Osteoblast (primary cell): ENCODE measurements around the gene HNRNPM. TPM values are rescaled to one million over a fixed set of nuclear protein-coding genes. Genes with fewer than 3 reads are reported as not detected.

ENCODE experiments used
- DNase-seq: peaks from one replicate; pipeline ENCODE4 v3.0.0; 2011; ENCODE audit warnings: low spot score, mixed read lengths; ENCODE audit not compliant: insufficient read length; ENCODE audit errors: missing footprints
- H2AFZ ChIP-seq: 2 replicates; pipeline ENCODE4 v1.6.0; 2011; ENCODE audit warnings: mild to moderate bottlenecking, low read length
- H3K27ac ChIP-seq: 2 replicates; pipeline ENCODE4 v1.5.1; 2011; ENCODE audit warnings: mild to moderate bottlenecking, low read depth, low read length, moderate library complexity
- H3K27me3 ChIP-seq: 2 replicates; pipeline ENCODE4 v1.6.0; 2012; ENCODE audit warnings: mild to moderate bottlenecking, control low read depth, inconsistent platforms, low read length, moderate library complexity; ENCODE audit not compliant: insufficient read depth
- H3K36me3 ChIP-seq: 2 replicates; pipeline ENCODE4 v1.5.1; 2011; ENCODE audit warnings: mild to moderate bottlenecking, low read length, control low read depth, moderate library complexity; ENCODE audit not compliant: insufficient read depth
- H3K4me1 ChIP-seq: 2 replicates; pipeline ENCODE4 v1.5.1; 2011; ENCODE audit warnings: mild to moderate bottlenecking, low read length, control low read depth, moderate library complexity; ENCODE audit not compliant: insufficient read depth
- H3K4me2 ChIP-seq: 2 replicates; pipeline ENCODE4 v1.6.0; 2011; ENCODE audit warnings: mild to moderate bottlenecking, low read length; ENCODE audit not compliant: insufficient read depth
- H3K4me3 ChIP-seq: fragments of 200-600 bp; sonication (generic); 3 replicates; pipeline ENCODE4 v1.5.1; 2012; ENCODE audit warnings: mild to moderate bottlenecking, low read length, inconsistent platforms; ENCODE audit not compliant: insufficient read depth
- H3K79me2 ChIP-seq: 2 replicates; pipeline ENCODE4 v1.6.0; 2012; ENCODE audit warnings: mild to moderate bottlenecking, low read length, control low read depth, inconsistent platforms; ENCODE audit not compliant: insufficient read depth
- H3K9me3 ChIP-seq: 2 replicates; pipeline ENCODE4 v1.5.1; 2011; ENCODE audit warnings: low read depth, low read length, control low read depth
- H4K20me1 ChIP-seq: 2 replicates; pipeline ENCODE4 v1.6.0; 2012; ENCODE audit warnings: mild to moderate bottlenecking, low read length, control low read depth; ENCODE audit not compliant: insufficient read depth
- total RNA-seq: library from RNA; depleted of rRNA; stranded (reverse); fragments of >200 nt; gene quantifications from 2 replicates; pipeline ENCODE4 v1.2.3, GENCODE V29; 2012
- TF ChIP-seq, protein P1 (sequence below): IDR thresholded peaks from 2 replicates; pipeline ENCODE4 v1.5.1; 2011; ENCODE audit warnings: mild to moderate bottlenecking, low read depth, low read length, moderate library complexity; ENCODE audit errors: extremely low read depth

The HNRNPM gene
- total RNA-seq, 1 donor, result 39.4 TPM

DNA sequence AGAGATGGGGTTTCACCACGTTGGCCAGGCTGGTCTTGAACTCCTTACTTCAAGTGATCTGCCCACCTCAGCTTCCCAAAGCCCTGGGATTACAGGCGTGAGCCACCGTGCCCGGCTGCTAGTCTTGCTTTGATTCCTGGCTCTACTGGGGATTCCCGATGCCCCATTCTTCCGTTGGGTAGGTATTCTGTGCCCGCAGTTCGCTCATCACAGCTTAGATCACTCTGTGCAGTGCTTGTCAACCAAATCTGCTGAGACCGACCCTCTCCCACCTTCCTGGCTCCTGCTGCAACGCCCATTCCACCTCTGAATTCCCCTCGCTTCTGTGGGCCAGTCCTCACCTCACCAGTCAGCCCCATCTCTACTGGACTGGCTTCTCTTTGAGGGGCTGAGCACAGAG, 73.8 kb downstream of the HNRNPM start:
- Histone ChIP-seq H3K4me1 (peaks cover 15% of the 10 kb centered on the region), H4K20me1 (no peaks in the 10 kb centered on the region), H3K36me3 (no peaks in the 10 kb centered on the region), H2AFZ (no peak overlapping the region), H3K9me3 (no peaks in the 10 kb centered on the region), H3K27ac (no peak overlapping the region), H3K79me2 (no peaks in the 10 kb centered on the region), H3K4me2 (no peak overlapping the region), H3K4me3 (no peak overlapping the region), H3K27me3 (no peaks in the 10 kb centered on the region)
- no peak for DNase-seq
- TF ChIP-seq, protein P1, sequence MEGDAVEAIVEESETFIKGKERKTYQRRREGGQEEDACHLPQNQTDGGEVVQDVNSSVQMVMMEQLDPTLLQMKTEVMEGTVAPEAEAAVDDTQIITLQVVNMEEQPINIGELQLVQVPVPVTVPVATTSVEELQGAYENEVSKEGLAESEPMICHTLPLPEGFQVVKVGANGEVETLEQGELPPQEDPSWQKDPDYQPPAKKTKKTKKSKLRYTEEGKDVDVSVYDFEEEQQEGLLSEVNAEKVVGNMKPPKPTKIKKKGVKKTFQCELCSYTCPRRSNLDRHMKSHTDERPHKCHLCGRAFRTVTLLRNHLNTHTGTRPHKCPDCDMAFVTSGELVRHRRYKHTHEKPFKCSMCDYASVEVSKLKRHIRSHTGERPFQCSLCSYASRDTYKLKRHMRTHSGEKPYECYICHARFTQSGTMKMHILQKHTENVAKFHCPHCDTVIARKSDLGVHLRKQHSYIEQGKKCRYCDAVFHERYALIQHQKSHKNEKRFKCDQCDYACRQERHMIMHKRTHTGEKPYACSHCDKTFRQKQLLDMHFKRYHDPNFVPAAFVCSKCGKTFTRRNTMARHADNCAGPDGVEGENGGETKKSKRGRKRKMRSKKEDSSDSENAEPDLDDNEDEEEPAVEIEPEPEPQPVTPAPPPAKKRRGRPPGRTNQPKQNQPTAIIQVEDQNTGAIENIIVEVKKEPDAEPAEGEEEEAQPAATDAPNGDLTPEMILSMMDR, result no peak

DNA sequence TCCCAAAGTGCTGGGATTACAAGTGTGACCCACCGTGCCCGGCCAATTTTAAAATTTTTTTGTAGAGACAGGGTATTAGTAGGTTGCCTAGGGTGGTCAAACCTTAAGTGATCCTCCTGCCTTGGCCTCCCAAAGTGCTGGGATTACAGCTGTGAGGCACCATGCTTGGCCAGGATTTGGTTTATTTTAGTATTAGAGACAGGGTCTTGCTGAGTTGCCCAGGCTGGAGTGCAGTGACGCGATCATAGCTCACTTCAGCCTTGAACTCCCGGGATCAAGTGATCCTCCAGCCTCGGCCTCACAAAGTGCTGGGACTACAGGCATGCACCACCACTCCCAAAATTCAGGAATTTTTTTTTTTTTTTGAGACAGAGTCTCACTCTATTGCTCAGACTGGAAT, 74.6 kb downstream of the HNRNPM start:
- Histone ChIP-seq H3K79me2 (no peaks in the 10 kb centered on the region), H3K4me3 (no peak overlapping the region), H3K27me3 (no peaks in the 10 kb centered on the region), H2AFZ (no peak overlapping the region), H4K20me1 (no peaks in the 10 kb centered on the region), H3K4me2 (no peak overlapping the region), H3K27ac (no peak overlapping the region), H3K4me1 (peaks cover 13% of the 10 kb centered on the region), H3K9me3 (no peaks in the 10 kb centered on the region), H3K36me3 (no peaks in the 10 kb centered on the region)
- no peak for DNase-seq
- TF ChIP-seq, protein P1, result no peak

DNA sequence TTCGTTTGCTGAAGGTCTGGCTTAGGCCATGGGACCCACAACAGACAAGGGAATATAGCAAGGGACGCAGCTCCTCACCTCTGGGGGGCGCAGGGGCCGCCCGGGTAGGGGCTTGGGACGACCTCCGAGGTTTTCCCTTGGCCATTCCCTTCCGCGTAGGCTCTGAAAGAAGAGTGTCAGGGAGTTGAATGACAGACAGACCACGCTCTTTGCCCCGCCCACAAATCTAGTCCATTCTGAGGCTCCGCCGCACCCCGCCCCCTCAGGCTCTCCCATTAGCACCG, 80.6 kb downstream of the HNRNPM start:
- TF ChIP-seq, protein P1, result peak; percentile 28
- Histone ChIP-seq H3K27ac (peak overlapping the region; percentile 67), H4K20me1 (peaks cover 19% of the 10 kb centered on the region), H3K4me3 (peak overlapping the region; percentile 96), H3K4me1 (peaks cover 8% of the 10 kb centered on the region), H3K4me2 (peak overlapping the region; percentile 91), H3K79me2 (peaks cover 5% of the 10 kb centered on the region), H3K36me3 (no peaks in the 10 kb centered on the region), H3K9me3 (no peaks in the 10 kb centered on the region), H2AFZ (peak overlapping the region; percentile 97), H3K27me3 (no peaks in the 10 kb centered on the region)
- DNase-seq, result no peak

DNA sequence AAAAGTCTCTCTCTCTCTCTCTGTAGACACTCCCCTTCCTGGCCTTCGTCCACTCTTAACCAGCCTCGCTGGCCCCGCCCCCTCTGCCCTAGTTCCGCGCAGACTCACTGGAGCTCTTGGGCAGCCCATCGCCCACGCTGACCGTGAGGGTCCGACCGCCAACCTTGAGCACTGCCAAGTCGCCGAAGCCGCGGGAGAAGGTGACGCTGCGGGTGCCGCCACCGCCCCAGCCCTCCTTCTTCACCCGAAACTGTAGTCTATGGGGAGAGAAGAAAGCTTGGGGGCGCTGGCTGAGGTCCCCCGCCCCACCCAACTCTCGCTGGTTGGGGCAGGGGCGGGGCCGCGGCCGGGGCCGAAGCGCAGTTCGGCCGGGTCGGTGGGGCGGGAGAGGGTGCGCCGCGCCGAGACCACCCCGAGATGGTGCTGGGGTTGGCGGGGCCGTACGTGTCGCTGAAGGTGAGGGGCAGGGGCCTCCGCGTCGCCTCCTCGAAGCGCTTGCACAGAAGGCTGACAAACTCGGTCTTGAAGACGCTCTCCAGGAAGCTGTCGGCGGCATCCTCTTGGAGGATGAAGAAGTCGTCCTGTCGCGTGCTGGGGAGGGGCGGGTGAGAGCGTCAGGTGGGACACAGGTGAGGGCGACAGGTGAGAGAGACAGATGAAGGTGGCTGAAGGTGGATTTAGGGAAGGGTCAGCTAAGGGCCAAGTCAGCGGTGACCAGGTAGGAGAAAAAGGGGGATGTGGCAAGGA, 81.7 kb downstream of the HNRNPM start:
- DNase-seq, result peak; percentile 96
- peaks cover 8% of the 10 kb centered on the region for H3K4me1 ChIP-seq
- peak overlapping the region; percentile 89 for H2AFZ ChIP-seq
- H3K9me3 ChIP-seq, result no peaks in the 10 kb centered on the region
- peaks cover 5% of the 10 kb centered on the region for H3K79me2 ChIP-seq
- TF ChIP-seq, protein P1, result no peak
- peak overlapping the region; percentile 90 for H3K27ac ChIP-seq
- H3K4me3 ChIP-seq, result peak overlapping the region; percentile 96
- H3K4me2 ChIP-seq, result peak overlapping the region; percentile 91
- H4K20me1 ChIP-seq, result peaks cover 19% of the 10 kb centered on the region
- no peaks in the 10 kb centered on the region for H3K36me3 ChIP-seq
- no peaks in the 10 kb centered on the region for H3K27me3 ChIP-seq
